ENCODE measurements around the gene SKA1.
A peak's percentile ranks its signal among the peaks of the same experiment; 100 is the strongest.

The SKA1 gene

GRCh38 chr18:50374753-50375391 lies at the start of gene SKA1:
Gene SKA1 (plus strand): TSS chr18:50375046. CDS start chr18:50375831, 785 bp downstream.
- in situ Hi-C loops (cut with MboI; ENCODE audit: low pct_unique_long_range_greater_than_20kb, low sequenced_read_pairs, unreplicated experiment) = no loop called here
- DNase-seq (ENCODE audit: low spot score) = peak; percentile 96
- no peak for TF ChIP-seq CTCF (IDR thresholded peaks at IDR 0.05; ENCODE audit: extremely low read depth, insufficient read depth, missing control alignments)

GRCh38 chr18:50327983-50328382 lies 46.9 kb upstream of the SKA1 start:
- in situ Hi-C loops (cut with MboI; ENCODE audit: low pct_unique_long_range_greater_than_20kb, low sequenced_read_pairs, unreplicated experiment) = no loop called here
- no peak for DNase-seq (ENCODE audit: low spot score)
- no peak for TF ChIP-seq CTCF (IDR thresholded peaks at IDR 0.05; ENCODE audit: extremely low read depth, insufficient read depth, missing control alignments)

- in situ Hi-C loops (cut with MboI; ENCODE audit: low pct_unique_long_range_greater_than_20kb, low sequenced_read_pairs, unreplicated experiment) = no loop called here
Observed at GRCh38 chr18:50330176-50330575, 44.7 kb upstream of the SKA1 start.

GRCh38 chr18:50331691-50332090 lies 43.2 kb upstream of the SKA1 start:
- in situ Hi-C loops (cut with MboI; ENCODE audit: low pct_unique_long_range_greater_than_20kb, low sequenced_read_pairs, unreplicated experiment) = no loop called here
- no peak for DNase-seq (ENCODE audit: low spot score)
- TF ChIP-seq CTCF (IDR thresholded peaks at IDR 0.05; ENCODE audit: extremely low read depth, insufficient read depth, missing control alignments) = no peak

More at GRCh38 chr18:50330176-50330575, 44.7 kb upstream of the SKA1 start:
- TF ChIP-seq CTCF (IDR thresholded peaks at IDR 0.05; ENCODE audit: extremely low read depth, insufficient read depth, missing control alignments) = no peak
- DNase-seq (ENCODE audit: low spot score) = no peak

- in situ Hi-C loops (cut with MboI; ENCODE audit: low pct_unique_long_range_greater_than_20kb, low sequenced_read_pairs, unreplicated experiment) = no loop called here
- no peak for DNase-seq (ENCODE audit: low spot score)
- no peak for TF ChIP-seq CTCF (IDR thresholded peaks at IDR 0.05; ENCODE audit: extremely low read depth, insufficient read depth, missing control alignments)
Observed at GRCh38 chr18:50334546-50335152, 40.2 kb upstream of the SKA1 start.

- in situ Hi-C loops (cut with MboI; ENCODE audit: low pct_unique_long_range_greater_than_20kb, low sequenced_read_pairs, unreplicated experiment) = no loop called here
- TF ChIP-seq CTCF (IDR thresholded peaks at IDR 0.05; ENCODE audit: extremely low read depth, insufficient read depth, missing control alignments) = no peak
- no peak for DNase-seq (ENCODE audit: low spot score)
Observed at GRCh38 chr18:50338122-50338521, 36.7 kb upstream of the SKA1 start.
